Neuronal stem cell (in vitro differentiated cells): ENCODE results near the gene ASB5.

Experiments
- DNase-seq: peaks from one replicate; pipeline ENCODE4 v3.0.0-alpha.2; 2013; ENCODE audit warnings: low spot score
- H2AFZ ChIP-seq: one replicate; pipeline ENCODE4 v1.6.1; 2013; ENCODE audit warnings: mild to moderate bottlenecking, low read length, inconsistent platforms
- H2AK5ac ChIP-seq: 2 replicates; pipeline ENCODE4 v1.6.1; 2013; ENCODE audit warnings: low read depth, mild to moderate bottlenecking, inconsistent platforms, low read length, moderate library complexity, mixed read lengths
- H2BK120ac ChIP-seq: 2 replicates; pipeline ENCODE4 v1.6.1; 2013; ENCODE audit warnings: low read depth, mild to moderate bottlenecking, inconsistent platforms, low read length, moderate library complexity, mixed read lengths
- H2BK12ac ChIP-seq: one replicate; pipeline ENCODE4 v1.6.1; 2013; ENCODE audit warnings: low read length, inconsistent platforms
- H2BK15ac ChIP-seq: 2 replicates; pipeline ENCODE4 v1.6.1; 2013; ENCODE audit warnings: mild to moderate bottlenecking, low read length, inconsistent platforms, mixed read lengths
- H2BK5ac ChIP-seq: one replicate; pipeline ENCODE4 v1.6.1; 2013; ENCODE audit warnings: inconsistent platforms, mild to moderate bottlenecking, low read length, moderate library complexity
- H3K14ac ChIP-seq: one replicate; pipeline ENCODE4 v1.6.1; 2013; ENCODE audit warnings: low read length, inconsistent platforms
- H3K18ac ChIP-seq: 2 replicates; pipeline ENCODE4 v1.6.1; 2013; ENCODE audit warnings: low read length, inconsistent platforms
- H3K23ac ChIP-seq: 2 replicates; pipeline ENCODE4 v1.6.1; 2013; ENCODE audit warnings: low read depth, mild to moderate bottlenecking, mixed read lengths, low read length, inconsistent platforms; ENCODE audit not compliant: poor library complexity
- H3K27ac ChIP-seq: replicated peaks from 3 replicates; pipeline ENCODE4 v1.5.1; 2013; ENCODE audit warnings: low read length, inconsistent platforms
- H3K27me3 ChIP-seq, 3 experiments: 2 replicates each; pipeline ENCODE4 v1.6.1; 2013; ENCODE audit warnings: low read length in 3 of 3, mild to moderate bottlenecking in 2 of 3, inconsistent platforms in 1 of 3, low read depth in 1 of 3, mixed read lengths in 1 of 3, moderate library complexity in 1 of 3; ENCODE audit not compliant: control insufficient read depth in 3 of 3, insufficient read depth in 3 of 3
- H3K36me3 ChIP-seq, 2 donors: replicated peaks in 1 of 2; 2 replicates each; pipeline ENCODE4 v1.6.1; 2013; ENCODE audit warnings: low read length in 2 of 2; ENCODE audit not compliant: control insufficient read depth in 2 of 2, insufficient read depth in 2 of 2
- H3K4ac ChIP-seq: 2 replicates; pipeline ENCODE4 v1.6.1; 2013; ENCODE audit warnings: inconsistent platforms, mild to moderate bottlenecking, low read length, moderate library complexity
- H3K4me1 ChIP-seq, 2 donors: 1 replicate in 1 of 2; 2 replicates in 1 of 2; pipeline ENCODE4 v1.6.1; 2013; ENCODE audit warnings: low read length in 2 of 2, low read depth in 1 of 2; ENCODE audit not compliant: control insufficient read depth in 2 of 2, insufficient read depth in 1 of 2
- H3K4me2 ChIP-seq: one replicate; pipeline ENCODE4 v1.6.1; 2013; ENCODE audit warnings: mild to moderate bottlenecking, low read length, inconsistent platforms; ENCODE audit not compliant: insufficient read depth, poor library complexity, severe bottlenecking
- H3K4me3 ChIP-seq, 2 donors: 2 replicates each; pipeline ENCODE4 v1.5.1; 2013; ENCODE audit warnings: low read length in 2 of 2, mild to moderate bottlenecking in 2 of 2, inconsistent platforms in 1 of 2, moderate library complexity in 1 of 2
- H3K79me1 ChIP-seq: one replicate; pipeline ENCODE4 v1.6.1; 2013; ENCODE audit warnings: low read depth, mild to moderate bottlenecking, inconsistent platforms, low read length, moderate library complexity
- H3K9ac ChIP-seq: one replicate; pipeline ENCODE4 v1.6.1; 2013; ENCODE audit warnings: mild to moderate bottlenecking, low read depth, low read length, inconsistent platforms; ENCODE audit not compliant: poor library complexity
- H3K9me3 ChIP-seq, 2 donors: replicated peaks in 1 of 2; 2 replicates each; pipeline versions ENCODE3 to v1.6.1; 2013; ENCODE audit warnings: low read length in 2 of 2, mild to moderate bottlenecking in 2 of 2, inconsistent platforms in 1 of 2, low read depth in 1 of 2, mixed read lengths in 1 of 2, moderate library complexity in 1 of 2; ENCODE audit not compliant: control insufficient read depth in 2 of 2, insufficient read depth in 1 of 2
- H4K8ac ChIP-seq: one replicate; pipeline ENCODE4 v1.6.1; 2013; ENCODE audit warnings: low read depth, mild to moderate bottlenecking, inconsistent platforms, low read length, moderate library complexity
- H4K91ac ChIP-seq: one replicate; pipeline ENCODE4 v1.6.1; 2013; ENCODE audit warnings: low read length, low read depth, mild to moderate bottlenecking, inconsistent platforms; ENCODE audit not compliant: poor library complexity
- WGBS, 2 donors: extraction: QIAGEN DNeasy Blood & Tissue Kit; methylation state at CpG; one replicate each; pipeline ENCODE4 v1.1.7; 2013; ENCODE audit warnings: missing lambda C conversion rate in 2 of 2, mixed read lengths in 1 of 2; ENCODE audit not compliant: insufficient read length in 2 of 2, insufficient replicate concordance in 1 of 2; ENCODE audit errors: extremely low coverage in 2 of 2; 5-methylcytosine and 5-hydroxymethylcytosine counted together

The ASB5 gene

DNA sequence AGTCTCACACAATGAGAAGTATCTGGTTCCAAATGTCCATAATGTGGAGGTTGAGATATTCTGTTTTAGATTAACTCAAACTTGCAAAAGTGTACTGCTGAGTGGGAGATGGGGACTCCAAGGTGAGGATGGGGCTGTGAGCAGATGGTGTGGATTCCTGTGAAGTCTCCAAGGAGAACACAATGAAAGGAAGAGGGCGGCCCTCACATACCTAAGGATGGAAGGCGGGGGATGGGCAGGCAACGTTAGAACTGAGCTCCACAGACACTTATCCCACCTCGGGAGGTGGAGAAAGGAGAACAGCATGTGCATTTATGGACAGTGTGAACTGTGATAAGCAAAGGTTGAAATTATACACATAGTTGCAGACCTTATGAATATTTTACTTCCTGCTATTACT is 63.7 kb downstream of the ASB5 start:
- H3K14ac ChIP-seq, result no peak overlapping the region
- H2BK5ac ChIP-seq, result no peak overlapping the region
- no peaks in the 10 kb centered on the region for H3K36me3 ChIP-seq
- peaks cover 0 to 12% of the 10 kb centered on the region in 2 donors for H3K9me3 ChIP-seq
- no peak overlapping the region for H2BK15ac ChIP-seq
- no peaks in the 10 kb centered on the region for H3K79me1 ChIP-seq
- H3K4me1 ChIP-seq, result peaks cover 4 to 11% of the 10 kb centered on the region in 2 donors
- no peak overlapping the region for H3K27ac ChIP-seq
- H3K9ac ChIP-seq, result no peak overlapping the region
- H4K91ac ChIP-seq, result no peak overlapping the region
- no peak overlapping the region for H3K4me2 ChIP-seq
- no peak overlapping the region for H2BK12ac ChIP-seq
- no peak overlapping the region for H3K4ac ChIP-seq
- no peak overlapping the region for H3K18ac ChIP-seq
- H2BK120ac ChIP-seq, result no peak overlapping the region
- no peak overlapping the region for H3K4me3 ChIP-seq
- no peak overlapping the region for H4K8ac ChIP-seq
- H3K23ac ChIP-seq, result no peak overlapping the region
- no peaks in the 10 kb centered on the region for H3K27me3 ChIP-seq
- no CpG with 5 or more reads among the region's 4 CpGs for WGBS, 2 donors
- no peak overlapping the region for H2AK5ac ChIP-seq
- peak overlapping the region; percentile 17 for H2AFZ ChIP-seq
- DNase-seq, result no peak

DNA sequence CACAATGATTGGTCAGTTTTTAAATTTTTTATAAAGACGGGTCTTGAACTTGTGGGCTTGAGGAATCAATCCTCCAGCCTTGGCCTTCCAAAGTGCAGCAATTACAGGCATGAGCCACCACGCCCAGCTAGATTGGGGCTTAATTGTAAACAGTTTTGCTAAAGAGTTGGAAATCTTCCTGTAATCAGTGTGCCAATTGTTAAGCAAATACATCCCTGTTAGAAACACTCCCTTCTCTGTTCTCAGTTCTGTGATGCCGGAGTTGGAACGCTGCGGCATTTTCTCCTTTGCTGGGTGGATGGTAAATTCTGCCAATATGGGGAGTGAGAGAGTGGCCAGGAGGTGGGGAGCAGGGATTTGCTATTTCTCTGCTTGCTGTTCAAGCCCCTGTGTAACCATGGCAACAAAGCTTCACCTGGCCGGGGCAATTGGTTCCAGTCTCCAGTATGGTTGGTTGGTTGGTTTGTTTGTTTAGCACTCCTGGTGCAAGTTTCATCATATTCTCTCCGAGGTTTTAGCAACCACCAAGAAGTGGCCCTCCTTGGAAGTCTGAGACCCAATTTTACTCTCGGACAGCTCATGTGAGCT is 70.6 kb downstream of the ASB5 start:
- H3K9ac ChIP-seq, result no peak overlapping the region
- H2BK12ac ChIP-seq, result no peak overlapping the region
- H4K8ac ChIP-seq, result no peak overlapping the region
- H3K4ac ChIP-seq, result no peak overlapping the region
- no peak overlapping the region for H3K23ac ChIP-seq
- no peak overlapping the region for H3K4me2 ChIP-seq
- WGBS, 2 donors, result no CpG with 5 or more reads among the region's 8 CpGs
- H3K36me3 ChIP-seq, result no peaks in the 10 kb centered on the region
- no peak overlapping the region for H3K4me3 ChIP-seq
- no peak overlapping the region for H4K91ac ChIP-seq
- no peak overlapping the region for H2AK5ac ChIP-seq
- H2BK5ac ChIP-seq, result no peak overlapping the region
- no peak overlapping the region for H3K18ac ChIP-seq
- peaks cover 0 to 3% of the 10 kb centered on the region in 2 donors for H3K4me1 ChIP-seq
- no peak overlapping the region for H2AFZ ChIP-seq
- DNase-seq, result no peak
- H3K79me1 ChIP-seq, result no peaks in the 10 kb centered on the region
- H2BK15ac ChIP-seq, result no peak overlapping the region
- H3K27ac ChIP-seq, result no peak overlapping the region
- no peaks in the 10 kb centered on the region for H3K9me3 ChIP-seq
- H3K27me3 ChIP-seq, result no peaks in the 10 kb centered on the region
- H2BK120ac ChIP-seq, result no peak overlapping the region
- H3K14ac ChIP-seq, result no peak overlapping the region

DNA sequence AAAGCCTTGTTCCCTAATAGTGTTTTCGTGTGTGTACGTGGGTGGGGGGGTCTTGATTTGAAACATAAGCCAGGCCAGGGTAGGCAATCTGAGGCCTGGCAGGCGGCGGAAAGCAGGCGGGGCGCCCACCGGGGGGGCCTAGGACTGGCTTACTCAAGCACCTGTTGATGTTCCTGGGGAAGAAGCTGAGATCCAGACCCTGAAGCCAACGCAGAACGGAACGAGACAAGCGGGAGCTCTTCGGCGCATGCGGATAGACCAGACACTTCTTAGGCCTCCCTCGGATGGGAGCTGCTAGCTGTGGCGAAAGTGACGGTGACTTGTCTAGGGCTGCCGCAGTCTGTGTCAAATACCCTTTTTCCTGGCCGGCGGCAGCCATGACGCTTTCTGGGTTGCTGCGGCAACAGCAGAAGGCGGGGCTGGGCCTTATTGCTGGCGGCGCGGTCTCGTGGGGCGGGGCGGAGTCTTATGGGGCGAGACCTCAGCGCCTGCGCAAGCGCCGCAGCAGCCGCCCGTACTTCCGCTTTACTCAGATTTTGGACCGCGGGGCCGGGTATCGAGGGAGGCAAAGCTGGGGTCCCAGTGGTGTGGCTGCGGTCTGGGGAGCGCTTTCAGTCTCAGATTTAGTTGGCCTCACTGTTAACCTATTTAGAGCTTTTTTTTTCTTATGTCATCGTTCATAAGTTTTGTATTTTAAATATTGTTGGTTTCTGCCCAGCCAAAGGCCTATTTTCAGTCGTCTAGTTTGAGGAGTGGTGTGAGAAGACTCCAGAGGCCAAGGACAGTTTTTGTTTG is 73.6 kb downstream of the ASB5 start, which contains the start of gene SPATA4:
TSS of gene SPATA4 (minus strand) at position 402 of the 795 bp plus-strand sequence. CDS start at position 379, 23 bp downstream.
- peak; percentile 83 for DNase-seq
- H4K91ac ChIP-seq, result no peak within 1 kb of the TSS
- H3K4me3 ChIP-seq, result peak within 1 kb of the TSS; percentile 72 to 79
- no peaks in the 10 kb centered on the region for H3K27me3 ChIP-seq
- H3K4ac ChIP-seq, result no peak within 1 kb of the TSS
- no peaks in the 10 kb centered on the region for H3K9me3 ChIP-seq
- peak within 1 kb of the TSS; percentile 72 for H3K18ac ChIP-seq
- no peak within 1 kb of the TSS for H2BK15ac ChIP-seq
- no peak within 1 kb of the TSS for H2AK5ac ChIP-seq
- peak within 1 kb of the TSS; percentile 95 for H2AFZ ChIP-seq
- no peak within 1 kb of the TSS for H3K27ac ChIP-seq
- no peak within 1 kb of the TSS for H3K9ac ChIP-seq
- H2BK12ac ChIP-seq, result no peak within 1 kb of the TSS
- H3K36me3 ChIP-seq, result no peaks in the 10 kb centered on the region
- no peaks in the 10 kb centered on the region for H3K79me1 ChIP-seq
- H3K4me1 ChIP-seq, result no peaks in the 10 kb centered on the region
- H2BK5ac ChIP-seq, result no peak within 1 kb of the TSS
- H2BK120ac ChIP-seq, result no peak within 1 kb of the TSS
- no peak within 1 kb of the TSS for H3K23ac ChIP-seq
- WGBS, 2 donors, result no CpG with 5 or more reads among the region's 45 CpGs
- peak within 1 kb of the TSS; percentile 96 for H3K4me2 ChIP-seq
- H3K14ac ChIP-seq, result no peak within 1 kb of the TSS
- no peak within 1 kb of the TSS for H4K8ac ChIP-seq

DNA sequence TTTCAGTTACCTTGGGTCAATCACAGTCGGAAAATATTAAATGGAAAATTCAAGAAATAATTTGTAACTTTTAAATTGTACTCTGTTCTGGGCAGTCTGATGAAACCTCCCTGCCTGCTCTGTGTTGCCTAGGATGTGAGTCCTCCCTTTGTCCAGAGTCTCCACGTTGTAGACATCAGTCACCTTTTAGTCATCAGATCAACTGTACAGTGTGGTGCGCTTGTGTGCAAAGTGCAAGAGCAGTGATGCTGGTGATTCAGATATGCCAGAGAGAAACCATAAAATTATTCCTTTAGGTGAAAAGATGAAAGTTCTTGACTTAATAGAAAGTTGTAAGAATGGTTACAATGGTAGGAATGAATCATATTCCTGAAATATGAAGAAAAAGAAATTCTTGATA is 75.1 kb downstream of the ASB5 start:
- no peaks in the 10 kb centered on the region for H3K9me3 ChIP-seq
- H3K4me1 ChIP-seq, result no peaks in the 10 kb centered on the region
- H3K18ac ChIP-seq, result no peak overlapping the region
- H2AK5ac ChIP-seq, result no peak overlapping the region
- no peak overlapping the region for H2BK15ac ChIP-seq
- no peak overlapping the region for H3K27ac ChIP-seq
- no peak for DNase-seq
- no peak overlapping the region for H2BK5ac ChIP-seq
- H3K4me2 ChIP-seq, result no peak overlapping the region
- H2BK120ac ChIP-seq, result no peak overlapping the region
- no peak overlapping the region for H3K4me3 ChIP-seq
- H3K79me1 ChIP-seq, result no peaks in the 10 kb centered on the region
- H3K36me3 ChIP-seq, result no peaks in the 10 kb centered on the region
- no peak overlapping the region for H3K23ac ChIP-seq
- H2BK12ac ChIP-seq, result no peak overlapping the region
- WGBS, 2 donors, result no CpG with 5 or more reads among the region's 3 CpGs
- H3K14ac ChIP-seq, result no peak overlapping the region
- H2AFZ ChIP-seq, result peak overlapping the region; percentile 31
- H3K4ac ChIP-seq, result no peak overlapping the region
- no peak overlapping the region for H4K91ac ChIP-seq
- no peak overlapping the region for H4K8ac ChIP-seq
- no peaks in the 10 kb centered on the region for H3K27me3 ChIP-seq
- no peak overlapping the region for H3K9ac ChIP-seq
